ELR (cell line): ENCODE data around the gene POLR1F.
"Not testable (repeated sequence)": the region's sequence is repeated elsewhere in the genome, so short reads cannot be mapped to it uniquely, and the experiment has no call there.

Source experiments
- DNase-seq: peaks from one replicate; pipeline ENCODE4 v3.0.0-alpha.2; 2015; ENCODE audit warnings: low read depth

The POLR1F gene, protein sequence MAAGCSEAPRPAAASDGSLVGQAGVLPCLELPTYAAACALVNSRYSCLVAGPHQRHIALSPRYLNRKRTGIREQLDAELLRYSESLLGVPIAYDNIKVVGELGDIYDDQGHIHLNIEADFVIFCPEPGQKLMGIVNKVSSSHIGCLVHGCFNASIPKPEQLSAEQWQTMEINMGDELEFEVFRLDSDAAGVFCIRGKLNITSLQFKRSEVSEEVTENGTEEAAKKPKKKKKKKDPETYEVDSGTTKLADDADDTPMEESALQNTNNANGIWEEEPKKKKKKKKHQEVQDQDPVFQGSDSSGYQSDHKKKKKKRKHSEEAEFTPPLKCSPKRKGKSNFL

DNA sequence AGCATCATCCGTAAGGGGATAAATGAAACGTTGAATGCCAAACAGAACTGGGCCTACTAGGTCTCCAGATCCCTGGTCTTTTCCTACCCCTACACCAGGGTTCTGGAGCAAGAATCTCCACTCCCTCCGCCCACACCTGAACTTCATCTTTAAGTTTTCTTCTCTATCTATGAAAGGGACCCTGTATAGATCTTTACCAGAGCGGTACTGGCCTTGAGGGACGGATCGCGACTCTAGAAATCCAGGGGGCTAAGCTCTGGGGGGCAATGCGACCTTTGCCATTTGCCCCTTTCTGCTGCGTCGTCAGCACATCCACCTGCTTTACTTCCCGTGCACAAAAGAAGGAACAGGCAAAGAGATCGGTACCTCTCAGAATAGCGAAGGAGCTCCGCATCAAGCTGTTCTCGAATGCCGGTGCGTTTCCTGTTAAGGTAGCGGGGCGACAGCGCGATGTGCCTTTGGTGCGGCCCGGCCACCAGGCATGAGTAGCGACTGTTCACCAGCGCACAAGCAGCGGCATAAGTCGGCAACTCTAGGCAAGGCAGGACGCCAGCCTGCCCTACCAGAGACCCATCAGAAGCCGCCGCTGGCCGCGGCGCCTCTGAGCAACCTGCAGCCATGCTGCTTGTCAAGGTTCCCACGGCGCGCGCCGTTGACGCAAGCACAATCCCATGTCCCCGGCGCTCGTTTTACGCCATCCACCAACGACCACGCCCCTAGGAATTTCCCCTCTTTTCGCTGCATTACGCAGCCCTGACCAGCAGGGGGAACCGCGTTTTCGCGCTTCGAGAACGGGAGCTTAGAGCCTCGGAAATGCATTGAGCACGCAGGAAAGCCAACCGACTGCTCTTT, at the start of gene POLR1F:
TSS of gene POLR1F (minus strand) at position 641 of the 852 bp plus-strand sequence. CDS start at position 620, 21 bp downstream.
- DNase-seq, result peak; percentile 96

DNA sequence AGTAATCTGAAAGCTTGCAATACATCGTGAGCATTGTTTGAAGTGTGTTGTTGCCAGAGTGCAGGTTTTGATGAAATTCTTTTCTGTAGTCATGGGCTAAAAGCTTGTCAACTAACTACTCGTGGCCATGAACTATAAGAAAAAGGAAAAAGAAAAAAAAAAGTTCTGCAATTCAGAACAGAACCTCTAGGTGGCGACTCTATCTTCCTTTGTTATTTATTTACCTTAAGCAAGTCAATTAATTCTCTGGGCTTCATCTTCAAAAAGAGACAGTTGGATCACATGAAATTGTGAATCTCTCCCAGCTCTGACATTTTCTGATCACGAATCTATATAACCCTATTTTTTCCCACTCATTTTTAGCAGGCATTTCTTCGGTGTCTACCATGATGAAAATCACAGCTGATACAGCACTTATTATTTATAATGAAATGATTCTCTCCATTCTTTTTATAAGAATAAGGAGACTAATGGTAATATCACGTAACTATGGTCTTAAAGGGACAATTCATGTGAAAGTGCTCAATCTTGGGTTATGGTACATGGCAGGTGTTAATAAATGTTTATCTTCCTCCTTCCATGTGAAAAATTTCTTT, 45.8 kb upstream of the POLR1F start:
- peak; percentile 50 for DNase-seq

DNA sequence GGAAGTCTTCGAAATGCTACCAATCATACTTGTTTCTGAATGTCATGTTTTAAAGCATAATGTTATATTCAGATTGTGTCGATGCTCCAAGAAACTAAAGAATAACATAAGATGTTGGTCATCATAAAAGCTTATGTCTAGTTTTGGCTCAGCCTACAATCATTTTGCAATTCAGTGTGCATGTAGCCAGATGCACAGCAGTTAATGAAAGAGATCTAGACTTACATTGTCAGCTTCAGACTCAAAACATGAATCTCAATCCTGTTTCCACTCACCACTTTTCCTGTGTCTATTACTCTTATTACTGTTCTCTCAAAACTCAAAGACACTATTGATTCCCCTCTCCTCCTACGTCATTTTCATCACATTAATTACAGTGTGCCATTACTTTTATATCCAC, 43.2 kb upstream of the POLR1F start:
- DNase-seq, result no peak

DNA sequence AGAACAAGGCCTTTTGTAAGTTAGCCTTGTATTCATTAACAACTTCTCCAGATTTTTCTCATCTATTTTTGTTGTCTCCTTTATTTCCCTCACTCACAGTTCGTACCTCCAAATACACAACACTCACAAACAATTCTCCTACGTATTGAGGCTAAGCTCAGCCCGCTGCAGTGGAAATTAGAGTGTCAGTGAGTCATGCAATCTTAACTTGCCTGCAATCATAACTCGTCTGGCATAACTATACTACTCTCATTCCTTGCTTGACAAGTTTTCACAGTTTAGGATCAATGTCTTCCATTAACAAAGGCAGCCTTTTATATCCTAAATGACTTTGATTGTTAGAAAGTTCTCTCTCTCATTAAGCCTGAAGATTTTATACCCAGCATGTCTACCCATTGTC, 40.8 kb upstream of the POLR1F start:
- DNase-seq, result peak; percentile 33

DNA sequence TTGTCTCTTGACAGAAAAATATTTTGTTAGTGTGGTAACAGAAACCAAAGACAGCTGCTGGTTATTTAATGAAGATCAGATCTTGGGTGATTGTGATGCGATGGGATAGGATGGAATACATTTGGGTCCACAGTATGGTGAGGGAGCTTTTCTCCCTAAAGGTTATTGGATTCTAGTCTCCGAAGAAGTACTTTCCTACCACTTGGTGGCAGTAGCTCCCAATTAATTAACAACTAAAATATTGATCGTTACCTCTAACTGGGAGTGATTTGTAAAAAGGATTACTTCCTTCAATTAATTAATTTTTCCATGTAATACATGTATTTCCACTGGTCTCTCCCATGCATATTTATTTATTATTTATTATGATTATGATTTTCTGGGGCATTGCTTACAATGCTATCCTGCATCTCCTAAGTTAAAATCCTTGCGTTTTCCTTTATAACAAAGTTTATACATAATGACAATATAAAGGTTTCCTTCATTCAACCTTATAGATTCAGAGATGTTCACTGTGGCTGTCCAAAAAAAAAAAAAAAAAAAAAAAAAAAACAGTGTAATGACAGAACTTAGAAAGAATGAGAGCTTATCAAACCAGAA, 39.0 kb upstream of the POLR1F start:
- peak; percentile 66 for DNase-seq

DNA sequence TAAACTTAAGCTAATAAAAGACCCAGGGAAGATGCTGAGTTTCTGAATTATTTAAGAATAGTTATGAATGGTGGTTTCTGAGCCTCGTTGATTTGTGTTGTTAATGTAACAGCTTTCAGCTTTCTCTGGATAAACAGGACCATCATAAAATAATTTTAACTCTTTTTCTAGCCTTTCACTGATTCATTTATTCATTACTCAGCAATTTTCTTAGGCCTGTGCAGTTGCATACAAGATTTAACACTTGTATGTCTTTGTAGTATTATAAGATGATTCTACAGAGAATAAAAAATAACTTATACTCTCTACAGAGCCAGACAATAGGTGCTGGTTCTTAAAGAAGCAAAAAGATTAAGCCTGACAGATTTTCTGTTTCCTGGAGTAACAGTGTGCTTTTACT, 35.2 kb upstream of the POLR1F start:
- DNase-seq, result no peak

DNA sequence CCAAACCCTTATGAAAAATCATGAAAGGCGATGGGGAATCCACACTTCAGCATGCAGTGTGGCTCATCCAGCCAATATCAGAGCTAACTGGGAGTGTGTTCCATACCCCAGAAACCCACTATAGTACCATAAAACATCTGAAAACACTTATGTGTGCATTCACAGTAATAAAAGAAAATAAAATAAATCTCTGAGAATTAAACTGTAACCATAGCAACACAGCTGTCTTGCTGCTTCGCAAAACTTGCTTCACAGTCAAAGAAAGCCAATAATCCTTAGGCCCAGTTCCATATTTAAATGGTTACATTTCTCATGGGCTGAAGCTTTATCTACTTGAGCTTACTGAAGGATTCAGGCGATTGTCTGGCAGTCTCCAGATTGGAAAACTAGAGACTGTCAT, 19.9 kb upstream of the POLR1F start:
- no peak for DNase-seq

DNA sequence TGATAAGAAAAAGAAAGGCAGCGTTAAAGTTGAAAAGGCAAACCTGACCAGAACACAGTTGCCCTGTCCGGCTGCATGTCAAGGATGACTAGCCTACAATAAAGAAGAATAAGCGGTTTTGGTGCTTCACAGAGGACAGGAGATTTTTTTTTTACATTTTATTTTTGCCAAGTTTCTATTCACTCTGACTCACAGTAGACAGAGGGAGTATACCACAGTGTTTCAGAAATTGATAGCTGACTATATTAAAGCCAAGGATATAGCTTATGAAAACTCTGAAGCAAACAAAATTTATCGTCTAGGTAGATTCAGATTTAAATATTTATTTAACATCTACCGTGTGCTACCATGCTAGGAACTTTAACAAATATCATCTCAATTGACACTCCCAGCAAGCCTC, 16.9 kb upstream of the POLR1F start:
- no peak for DNase-seq

DNA sequence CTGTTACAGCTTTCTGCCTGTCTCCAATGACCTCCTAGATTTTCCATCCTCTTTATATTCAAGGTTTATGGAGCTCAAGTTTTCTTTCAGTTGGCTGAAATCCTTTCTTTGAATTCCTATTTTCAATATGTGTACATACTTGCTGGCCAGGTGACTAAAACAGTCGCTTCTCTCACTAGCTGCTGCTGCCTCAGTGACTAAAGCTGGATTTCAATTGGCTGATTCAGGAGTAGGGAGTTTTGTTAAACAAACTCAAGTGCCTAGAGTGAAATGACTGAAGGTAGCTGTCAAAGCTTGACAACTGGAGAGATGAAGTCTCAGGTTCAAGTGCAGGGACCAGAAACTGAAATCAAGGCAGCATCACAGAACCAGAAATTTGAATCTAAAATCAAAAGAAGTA, 6.7 kb upstream of the POLR1F start:
- no peak for DNase-seq

DNA sequence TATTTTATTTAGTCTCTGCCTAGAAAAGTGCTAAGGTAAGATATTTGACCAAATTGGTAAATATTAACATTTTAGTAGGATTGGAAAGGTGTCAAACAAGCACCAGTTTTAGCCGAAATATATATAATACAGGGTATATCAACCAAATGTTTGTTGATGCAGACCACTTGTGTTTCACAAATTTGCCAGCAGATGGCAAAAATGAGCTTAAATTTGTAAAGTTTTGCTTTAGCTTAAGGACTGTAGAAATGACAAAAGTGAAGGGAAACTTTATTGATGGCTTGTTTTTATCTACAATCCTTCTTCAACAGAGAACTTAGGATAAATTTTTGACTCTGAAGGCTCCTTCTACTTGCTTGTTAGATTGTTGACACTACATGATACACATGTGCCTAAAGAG, 4.8 kb upstream of the POLR1F start:
- peak; percentile 69 for DNase-seq

DNA sequence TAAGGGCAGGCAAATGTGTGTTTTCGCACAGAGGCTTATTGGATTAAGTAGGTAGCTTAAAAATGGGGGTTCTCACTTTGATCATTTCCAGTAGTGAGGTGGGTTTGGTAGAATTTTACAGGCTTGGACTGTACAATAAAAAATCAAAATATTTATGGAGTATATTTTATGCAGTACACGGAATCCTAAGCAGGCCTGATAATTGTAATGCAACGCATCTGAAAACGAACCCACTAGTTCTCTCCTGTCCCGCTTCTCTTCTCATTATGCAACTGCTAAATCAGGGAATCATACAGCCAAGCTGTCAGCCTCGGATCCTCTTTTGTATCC, 377 bp upstream of the POLR1F start:
- no peak for DNase-seq

DNA sequence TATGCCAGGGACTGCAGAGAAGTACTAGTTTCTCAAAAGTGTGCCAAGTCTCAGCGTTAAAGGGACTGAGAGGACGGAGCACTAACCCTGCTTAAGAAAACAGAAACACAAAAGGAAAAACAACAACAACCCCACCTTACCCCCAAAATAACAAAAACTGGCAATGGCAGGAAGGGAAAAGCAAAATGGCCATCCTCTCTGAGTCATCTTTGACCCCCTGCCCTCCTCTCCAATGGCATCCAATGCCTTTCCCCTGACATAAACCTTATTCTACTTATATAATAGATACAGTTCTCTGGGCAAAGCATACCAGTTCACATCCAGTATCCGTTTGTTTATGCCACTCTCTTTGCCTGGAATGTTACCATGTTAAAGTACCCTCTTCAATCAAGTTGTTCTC, 1.6 kb downstream of the POLR1F start:
- DNase-seq, result peak; percentile 55

DNA sequence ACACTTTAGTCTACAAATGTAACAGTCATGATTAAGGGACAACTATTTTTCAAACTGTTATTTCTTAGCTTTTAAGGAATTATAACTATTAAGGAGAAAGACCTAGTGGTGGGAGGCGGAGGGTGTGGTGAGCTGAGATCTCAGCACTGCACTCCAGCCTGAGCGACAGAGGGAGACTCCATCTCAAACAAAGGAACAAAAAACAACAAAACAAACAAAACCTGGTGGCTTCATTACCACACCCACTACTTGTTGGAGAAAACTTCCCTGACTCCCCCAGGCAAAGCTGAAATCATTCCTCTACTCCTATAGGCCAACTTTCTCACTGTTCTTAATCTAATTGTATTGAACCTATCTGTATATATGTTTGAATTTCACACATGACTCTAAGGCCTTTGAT, 3.2 kb downstream of the POLR1F start:
- DNase-seq, result no peak

DNA sequence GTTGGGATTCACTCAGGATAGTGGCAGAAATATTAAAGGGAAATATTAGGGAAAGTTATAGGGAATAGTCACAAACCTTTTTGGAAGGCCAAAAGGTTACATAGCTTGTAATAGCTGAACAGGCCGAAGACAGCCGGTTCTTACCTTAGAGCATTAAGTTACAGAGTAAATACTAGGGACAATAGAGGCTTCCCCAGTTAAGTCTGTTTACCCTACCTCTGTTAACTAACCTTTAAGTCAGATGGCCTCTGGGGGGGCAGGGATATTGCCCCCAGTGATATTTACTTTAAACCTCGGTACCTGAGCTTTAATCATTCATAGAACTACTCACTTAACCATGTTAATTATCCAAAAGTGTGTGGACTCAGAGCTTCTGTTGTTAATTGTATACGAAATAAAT, 7.4 kb downstream of the POLR1F start:
- no peak for DNase-seq

DNA sequence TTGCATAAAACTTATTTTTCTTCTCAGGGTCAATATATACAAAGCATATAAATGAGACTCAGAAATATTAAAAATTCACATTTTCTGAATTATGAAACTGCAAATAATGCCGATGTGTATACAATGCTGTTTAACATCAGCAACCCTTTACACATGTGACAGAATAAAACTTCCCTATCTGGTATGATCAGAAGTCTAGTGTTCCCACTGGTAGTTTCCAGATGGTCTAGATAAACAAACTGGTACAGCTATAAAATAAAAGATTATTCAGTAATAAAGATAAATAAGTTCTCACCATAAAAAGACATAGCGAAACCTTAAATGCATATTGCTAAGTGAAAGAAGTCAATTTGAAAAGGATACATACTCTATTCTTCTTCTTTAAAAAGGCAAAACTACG, 7.9 kb downstream of the POLR1F start:
- DNase-seq, result no peak

DNA sequence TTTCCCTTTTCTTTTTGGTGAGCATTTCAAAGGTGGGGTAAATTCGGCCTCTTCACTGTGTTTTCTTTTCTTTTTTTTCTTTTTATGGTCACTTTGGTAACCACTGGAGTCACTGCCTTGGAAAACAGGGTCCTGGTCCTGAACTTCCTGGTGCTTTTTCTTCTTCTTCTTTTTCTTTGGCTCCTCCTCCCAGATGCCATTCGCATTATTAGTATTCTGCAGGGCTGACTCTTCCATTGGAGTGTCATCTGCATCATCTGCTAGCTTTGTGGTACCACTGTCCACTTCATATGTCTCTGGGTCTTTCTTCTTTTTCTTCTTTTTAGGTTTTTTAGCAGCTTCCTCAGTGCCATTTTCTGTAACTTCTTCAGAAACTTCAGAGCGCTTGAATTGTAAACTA, 10.5 kb downstream of the POLR1F start:
- DNase-seq, result peak; percentile 45

DNA sequence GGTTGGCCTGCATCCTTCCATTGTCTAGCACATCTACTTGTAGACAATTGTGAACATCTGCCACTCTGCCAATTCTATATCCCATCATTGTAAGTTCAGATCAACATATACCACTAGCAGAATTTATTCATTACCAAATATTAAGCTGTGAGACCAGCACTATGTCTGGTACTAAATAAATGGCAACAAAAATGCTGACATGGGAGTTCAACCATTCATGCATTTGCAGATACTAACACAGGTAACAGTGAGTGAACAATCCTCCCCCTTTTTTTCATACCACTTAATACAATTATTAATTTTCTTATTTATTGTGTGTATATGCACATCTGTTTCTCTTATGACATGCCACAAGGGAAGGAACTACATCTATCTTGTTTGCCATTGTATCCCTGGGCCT, 11.9 kb downstream of the POLR1F start:
- DNase-seq, result no peak

DNA sequence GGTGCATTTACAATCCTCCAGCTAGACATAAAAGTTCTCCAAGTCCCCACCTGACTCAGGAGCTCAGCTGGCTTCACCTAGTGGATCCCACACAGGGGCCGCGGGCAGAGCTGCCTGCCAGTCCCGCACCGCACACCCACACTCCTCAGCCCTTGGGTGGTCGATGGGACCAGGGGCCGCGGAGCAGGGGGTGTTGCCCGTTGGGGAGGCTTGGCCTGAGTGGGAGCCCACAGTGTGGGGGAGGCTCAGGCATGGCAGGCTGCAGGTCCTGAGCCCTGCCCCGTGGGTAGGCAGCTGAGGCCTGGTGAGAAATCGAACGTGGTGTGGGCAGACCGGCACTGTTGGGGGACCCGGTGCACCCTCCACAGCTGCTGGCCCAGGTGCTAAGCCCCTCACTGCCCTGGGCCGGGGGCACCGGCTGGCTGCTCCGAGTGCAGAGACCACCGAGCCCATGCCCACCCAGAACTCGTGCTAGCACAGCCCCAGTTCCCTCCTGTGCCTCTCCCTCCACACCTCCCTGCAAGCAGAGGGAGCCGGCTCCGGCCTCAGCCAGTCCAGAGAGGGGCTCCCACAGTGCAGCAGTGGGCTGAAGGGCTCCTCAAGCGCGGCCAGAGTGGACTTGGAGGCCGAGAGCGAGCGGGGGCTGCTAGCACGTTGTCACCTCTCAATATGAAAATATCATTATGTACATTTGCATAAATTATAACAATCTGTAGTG, 16.6 kb downstream of the POLR1F start:
- no peak for DNase-seq

DNA sequence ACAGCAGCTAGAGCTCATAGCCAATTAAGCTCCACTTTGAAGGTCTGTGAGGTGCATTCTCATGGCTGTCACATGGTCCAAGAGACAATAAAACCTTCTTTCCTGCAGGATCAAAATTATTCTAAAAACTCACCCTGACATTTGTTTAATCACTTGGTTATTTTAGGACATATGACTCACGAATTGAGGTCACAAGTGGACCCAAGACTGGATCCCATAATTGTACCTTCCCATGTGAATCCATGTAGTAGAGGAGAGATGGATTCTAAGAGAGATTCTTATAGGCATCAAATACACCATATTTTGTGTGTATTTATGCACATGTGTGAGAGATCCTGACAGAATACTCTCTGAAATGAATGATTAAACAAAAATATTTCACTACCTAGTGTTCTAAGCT, 18.1 kb downstream of the POLR1F start:
- DNase-seq, result no peak

DNA sequence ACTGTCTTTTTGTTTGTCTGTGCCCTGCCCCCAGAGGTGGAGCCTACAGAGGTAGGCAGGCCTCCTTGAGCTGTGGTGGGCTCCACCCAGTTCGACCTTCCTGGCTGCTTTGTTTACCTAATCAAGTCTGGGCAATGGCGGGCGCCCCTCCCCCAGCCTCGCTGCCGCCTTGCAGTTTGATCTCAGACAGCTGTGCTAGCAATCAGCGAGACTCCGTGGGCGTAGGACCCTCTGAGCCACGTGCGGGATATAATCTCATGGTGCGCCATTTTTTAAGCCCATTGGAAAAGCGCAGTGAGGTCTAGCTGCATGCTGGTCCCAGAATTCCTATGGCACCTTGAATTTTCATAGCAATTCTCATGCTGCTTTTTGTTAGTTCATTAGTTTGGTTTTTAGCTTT, 19.7 kb downstream of the POLR1F start:
- DNase-seq, result not testable (repeated sequence)

DNA sequence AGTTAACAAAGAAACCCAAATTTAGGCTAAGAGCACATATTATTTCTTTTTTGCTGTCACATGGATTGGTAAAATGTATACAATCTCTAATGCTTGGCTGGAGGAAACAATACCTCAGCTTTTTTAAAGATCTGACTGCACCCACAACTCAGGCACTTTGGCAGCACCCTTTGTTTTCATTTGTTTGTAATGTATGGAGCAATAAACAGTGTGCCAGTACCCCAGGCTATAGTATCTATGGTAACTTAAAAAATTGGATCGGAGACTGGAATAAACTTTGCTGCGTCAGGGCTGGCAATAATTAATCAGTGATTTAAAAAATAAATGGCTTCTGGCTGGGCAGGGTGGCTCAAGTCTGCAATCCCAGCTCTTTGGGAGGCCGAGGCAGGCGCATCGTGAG, 27.2 kb downstream of the POLR1F start:
- DNase-seq, result no peak

DNA sequence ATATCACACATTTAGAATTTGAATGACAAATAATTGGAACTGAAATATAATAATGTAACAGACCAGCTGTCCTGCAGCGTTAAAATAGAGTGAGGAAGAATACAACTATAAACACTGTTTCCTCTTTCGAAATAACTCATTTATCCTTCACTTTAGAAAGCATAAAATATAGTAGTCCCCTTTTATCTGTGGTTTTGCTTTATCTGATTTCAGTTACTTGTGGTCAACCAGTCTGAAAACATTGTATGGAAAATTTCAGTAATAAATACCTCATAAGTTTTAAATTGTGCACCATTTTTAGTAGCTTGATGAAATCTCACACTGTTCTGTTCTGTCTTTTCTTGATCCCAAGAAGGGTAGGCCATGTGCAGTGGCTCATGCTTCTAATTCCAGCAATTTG, 31.7 kb downstream of the POLR1F start:
- DNase-seq, result no peak
